Thoracic aorta (tissue), 2 donors: ENCODE measurements around the gene TRIM8. TPM values are rescaled to one million over a fixed set of nuclear protein-coding genes. Genes with fewer than 3 reads are reported as not detected.

Source experiments
- ATAC-seq: fragments of 150-250 bp; one replicate; pipeline ENCODE4 v1.8.0; 2017; ENCODE audit warnings: low read depth; ENCODE audit not compliant: insufficient number of reproducible peaks, low FRiP score
- DNase-seq: peaks from one replicate; pipeline ENCODE4 v3.0.0-alpha.2; 2020; ENCODE audit warnings: low spot score
- H3K27ac ChIP-seq, 2 donors: fragments of 200-600 bp; sonication (generic); 1 replicate in 1 of 2; 2 replicates in 1 of 2; pipeline ENCODE4 v1.5.1; 2016; ENCODE audit warnings: mild to moderate bottlenecking in 2 of 2, moderate library complexity in 2 of 2
- H3K27me3 ChIP-seq: fragments of 200-600 bp; sonication (generic); replicated peaks from 2 replicates; pipeline ENCODE4 v1.6.0; 2016; ENCODE audit warnings: mild to moderate bottlenecking; ENCODE audit not compliant: insufficient read depth
- H3K36me3 ChIP-seq: fragments of 200-600 bp; sonication (generic); one replicate; pipeline ENCODE4 v1.5.1; 2016
- H3K4me1 ChIP-seq, 2 donors: fragments of 200-600 bp; sonication (generic); 1 replicate in 1 of 2; 2 replicates in 1 of 2; pipeline versions ENCODE4 v1.5.1 to v1.6.0; 2016; ENCODE audit warnings: low read depth in 2 of 2, mild to moderate bottlenecking in 1 of 2; ENCODE audit not compliant: control insufficient read depth in 1 of 2
- H3K4me3 ChIP-seq: fragments of 200-600 bp; sonication (generic); 2 replicates; pipeline ENCODE4 v1.5.1; 2016; ENCODE audit warnings: mild to moderate bottlenecking
- H3K9me3 ChIP-seq: fragments of 200-600 bp; sonication (generic); 2 replicates; pipeline ENCODE4 v1.5.1; 2016
- total RNA-seq, 2 donors: library from RNA; depleted of rRNA; stranded (reverse); fragments of >200 nt; gene quantifications; one replicate each; pipeline versions ENCODE4 v1.1.0 to v1.2.3, GENCODE V29; 2016
- TF ChIP-seq, protein P1 (sequence below): fragments of 200-600 bp; sonication (generic); IDR thresholded peaks from one replicate; pipeline ENCODE4 v1.5.1; 2019; ENCODE audit warnings: antibody characterized with exemption

TRIM8 gene
- total RNA-seq, 2 donors from 2014 or later = 154 to 192 TPM

DNA sequence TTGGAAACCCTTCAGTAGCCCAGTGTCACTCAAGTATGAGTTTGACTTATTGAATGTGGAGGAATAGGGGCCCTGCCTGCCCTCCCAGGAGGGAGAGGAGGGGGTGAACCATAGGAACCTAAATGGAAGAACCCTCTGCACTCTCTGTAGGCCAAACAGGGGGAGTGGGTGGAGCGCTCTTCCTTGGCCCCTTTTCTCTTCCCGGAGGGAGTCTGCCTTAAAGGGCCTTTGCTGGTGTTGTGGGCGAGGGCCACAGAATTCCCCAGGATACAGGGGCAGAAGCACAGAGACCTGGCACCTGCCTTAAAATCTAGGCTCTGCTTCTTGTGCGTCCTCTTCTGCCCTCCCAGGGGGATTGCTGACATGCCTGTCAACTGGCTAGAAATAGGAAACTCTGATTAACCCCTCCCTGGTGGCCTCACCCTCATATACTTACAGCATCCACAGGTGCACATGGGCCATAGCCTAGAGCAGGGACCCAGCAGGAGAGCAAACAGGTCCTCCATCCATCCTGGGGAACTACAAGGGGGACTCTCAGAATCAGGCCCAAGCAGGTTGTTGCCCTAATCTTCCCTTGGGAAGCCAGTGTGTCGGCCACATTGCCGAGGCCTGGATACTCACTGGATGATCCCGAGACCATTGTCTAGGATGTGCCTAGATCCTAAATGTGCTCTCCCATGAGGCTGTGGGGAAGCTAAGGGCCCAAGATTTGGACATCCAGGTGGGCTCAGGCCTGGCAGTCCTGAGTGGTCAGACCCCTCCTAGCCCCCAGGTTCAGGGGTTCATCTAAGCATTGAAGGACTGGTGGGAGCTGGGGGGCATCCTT, 3.4 kb downstream of the TRIM8 start:
- no peak for DNase-seq
- Histone ChIP-seq H3K4me3 (peak overlapping the region; percentile 96), H3K27me3 (no peaks in the 10 kb centered on the region), H3K4me1 (peaks cover 44 to 63% of the 10 kb centered on the region in 2 donors), H3K9me3 (no peaks in the 10 kb centered on the region), H3K27ac (peak overlapping the region; percentile 99 to 100), H3K36me3 (peaks cover 4% of the 10 kb centered on the region)
- no peak for ATAC-seq
- TF ChIP-seq, protein P1, sequence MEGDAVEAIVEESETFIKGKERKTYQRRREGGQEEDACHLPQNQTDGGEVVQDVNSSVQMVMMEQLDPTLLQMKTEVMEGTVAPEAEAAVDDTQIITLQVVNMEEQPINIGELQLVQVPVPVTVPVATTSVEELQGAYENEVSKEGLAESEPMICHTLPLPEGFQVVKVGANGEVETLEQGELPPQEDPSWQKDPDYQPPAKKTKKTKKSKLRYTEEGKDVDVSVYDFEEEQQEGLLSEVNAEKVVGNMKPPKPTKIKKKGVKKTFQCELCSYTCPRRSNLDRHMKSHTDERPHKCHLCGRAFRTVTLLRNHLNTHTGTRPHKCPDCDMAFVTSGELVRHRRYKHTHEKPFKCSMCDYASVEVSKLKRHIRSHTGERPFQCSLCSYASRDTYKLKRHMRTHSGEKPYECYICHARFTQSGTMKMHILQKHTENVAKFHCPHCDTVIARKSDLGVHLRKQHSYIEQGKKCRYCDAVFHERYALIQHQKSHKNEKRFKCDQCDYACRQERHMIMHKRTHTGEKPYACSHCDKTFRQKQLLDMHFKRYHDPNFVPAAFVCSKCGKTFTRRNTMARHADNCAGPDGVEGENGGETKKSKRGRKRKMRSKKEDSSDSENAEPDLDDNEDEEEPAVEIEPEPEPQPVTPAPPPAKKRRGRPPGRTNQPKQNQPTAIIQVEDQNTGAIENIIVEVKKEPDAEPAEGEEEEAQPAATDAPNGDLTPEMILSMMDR = no peak

DNA sequence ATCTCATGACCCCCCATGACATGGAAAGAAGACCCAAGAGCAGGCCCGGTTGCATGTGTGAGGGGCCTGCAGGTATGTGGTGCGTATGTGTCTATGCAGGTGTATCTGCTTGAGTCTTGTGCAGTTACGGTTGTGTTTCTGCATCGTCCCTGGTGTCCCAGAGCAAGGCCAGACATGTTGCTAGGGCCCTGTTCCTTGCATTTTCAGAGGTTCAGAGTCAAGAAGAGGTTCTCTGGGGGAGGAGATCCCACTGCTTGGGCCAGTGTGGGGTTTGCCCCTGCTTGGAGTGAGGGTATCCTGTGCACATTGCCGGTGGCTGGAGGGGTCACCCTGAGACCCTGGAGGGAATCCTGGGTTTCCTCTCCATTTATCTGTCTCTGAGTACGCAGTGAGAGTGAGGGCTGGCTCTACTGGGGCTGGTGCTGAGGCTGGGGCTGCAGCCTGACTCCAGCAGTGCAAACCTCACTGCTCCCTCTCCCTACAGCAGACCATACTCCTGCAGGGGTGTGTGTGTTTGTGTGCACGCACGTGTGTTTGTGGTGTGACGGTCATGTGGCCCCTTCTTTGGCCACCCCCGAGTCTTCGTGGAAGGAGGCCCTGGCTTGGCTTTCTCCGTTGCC, 4.1 kb downstream of the TRIM8 start:
- Histone ChIP-seq H3K4me1 (peaks cover 44 to 71% of the 10 kb centered on the region in 2 donors), H3K9me3 (no peaks in the 10 kb centered on the region), H3K27ac (peak overlapping the region in 1 of 2 donors; percentile 100), H3K36me3 (peaks cover 11% of the 10 kb centered on the region), H3K4me3 (peak overlapping the region; percentile 96), H3K27me3 (no peaks in the 10 kb centered on the region)
- ATAC-seq = no peak
- DNase-seq = no peak
- TF ChIP-seq, protein P1 = no peak

DNA sequence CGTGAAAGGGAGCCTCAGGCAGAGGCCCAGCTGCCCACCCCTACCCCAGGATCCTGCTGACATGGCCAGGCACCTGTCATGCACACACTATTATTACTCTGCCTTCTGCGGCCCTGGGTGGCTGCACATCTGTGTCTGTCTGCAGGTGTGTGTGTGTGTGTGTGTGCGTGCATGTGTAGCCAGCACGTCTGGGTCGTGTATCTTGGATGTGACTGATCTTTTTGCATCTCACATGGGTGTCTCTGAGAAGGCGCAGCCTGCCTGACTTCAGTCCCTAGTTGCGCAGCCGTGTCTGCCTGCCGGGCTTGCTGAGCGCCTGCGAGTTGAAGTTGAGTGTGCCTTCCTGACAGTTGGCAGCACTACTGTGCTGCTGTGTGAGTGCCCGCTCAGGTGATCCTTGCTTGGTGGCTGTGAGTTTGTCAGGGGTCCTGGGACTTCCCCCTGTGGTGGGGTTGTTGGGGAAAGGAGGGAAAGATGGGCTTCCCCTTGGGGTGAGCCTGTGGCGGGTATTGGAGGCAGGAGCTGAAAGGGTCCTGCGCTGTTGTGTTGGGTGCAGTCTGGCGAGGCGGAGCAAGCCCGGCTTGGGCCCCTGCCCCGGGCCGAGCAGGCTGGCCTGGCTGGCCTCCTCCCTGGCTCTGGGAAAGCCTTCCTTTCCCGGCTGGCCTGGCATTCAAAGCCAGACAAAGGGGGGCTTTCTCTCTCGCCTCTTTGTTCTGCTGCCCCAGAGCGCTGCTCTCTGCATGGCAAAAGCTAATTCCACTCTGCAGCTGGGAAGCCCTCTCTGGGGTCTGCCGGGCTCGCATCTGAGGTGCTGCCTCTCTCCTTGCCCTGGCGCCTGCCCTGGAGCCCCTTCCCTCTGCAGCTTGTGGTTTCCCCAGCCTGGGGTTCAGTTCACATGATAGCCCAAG, 4.9 kb downstream of the TRIM8 start:
- no peaks in the 10 kb centered on the region for H3K27me3 ChIP-seq
- H3K4me3 ChIP-seq = peak overlapping the region; percentile 96
- DNase-seq = no peak
- peaks cover 44 to 73% of the 10 kb centered on the region in 2 donors for H3K4me1 ChIP-seq
- H3K9me3 ChIP-seq = no peaks in the 10 kb centered on the region
- TF ChIP-seq, protein P1 = no peak
- no peak for ATAC-seq
- peak overlapping the region; percentile 67 to 100 for H3K27ac ChIP-seq
- peaks cover 16% of the 10 kb centered on the region for H3K36me3 ChIP-seq

DNA sequence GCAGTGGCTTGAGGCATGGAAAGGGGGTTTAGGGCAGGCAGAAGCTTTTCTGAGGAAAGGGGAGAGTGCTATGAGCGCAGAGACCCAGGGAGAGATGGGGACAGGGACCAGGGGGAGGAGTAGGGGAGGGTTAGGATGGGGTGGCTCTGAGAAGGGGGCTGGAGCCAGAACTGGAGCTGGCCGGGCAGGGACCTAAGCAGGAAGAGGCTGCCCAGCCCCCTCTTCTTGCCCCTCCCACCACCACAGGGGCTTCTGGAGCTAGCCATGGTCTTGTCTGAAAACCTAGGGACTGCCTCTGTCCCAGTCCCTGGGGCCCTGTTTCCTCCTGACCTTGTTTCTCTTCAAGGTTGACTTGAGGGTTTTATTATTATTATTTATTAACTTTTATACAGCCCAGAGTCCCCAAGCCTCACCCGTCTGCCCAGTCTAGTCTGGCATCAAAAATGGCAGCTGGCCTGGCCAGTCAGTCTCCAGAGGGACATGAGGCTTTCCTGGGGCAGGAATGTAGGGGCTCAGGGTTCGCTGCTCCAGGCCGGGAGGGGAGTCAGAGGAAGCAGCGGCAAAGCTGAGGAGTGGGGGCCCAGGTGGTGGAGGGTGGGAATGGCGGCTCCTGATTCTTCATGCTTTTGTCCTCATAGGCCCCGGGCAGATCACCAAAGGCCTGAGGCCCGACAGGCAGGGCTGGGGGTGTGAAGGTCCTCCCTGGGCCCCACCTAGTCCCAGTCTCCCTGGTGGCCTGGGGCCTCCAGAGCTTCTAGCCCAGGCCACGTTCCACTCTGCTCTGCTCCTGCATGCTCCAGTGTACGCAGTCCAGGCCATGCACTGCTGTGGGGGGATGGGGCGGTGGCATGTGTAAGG, 5.7 kb downstream of the TRIM8 start:
- Histone ChIP-seq H3K4me3 (peak overlapping the region; percentile 96), H3K27ac (peak overlapping the region; percentile 67 to 100), H3K27me3 (no peaks in the 10 kb centered on the region), H3K4me1 (peaks cover 44 to 73% of the 10 kb centered on the region in 2 donors), H3K36me3 (peaks cover 25% of the 10 kb centered on the region), H3K9me3 (no peaks in the 10 kb centered on the region)
- ATAC-seq = no peak
- DNase-seq = no peak
- TF ChIP-seq, protein P1 = no peak
